H9 (cell line): ENCODE measurements around the gene RXFP1. TPM values are rescaled to one million over a fixed set of nuclear protein-coding genes. Genes with fewer than 3 reads are reported as not detected.

Experiments used
- DNase-seq: peaks from one replicate; pipeline ENCODE4 v3.0.0-alpha.2; 2017
- H2AFZ ChIP-seq: one replicate; pipeline ENCODE4 v1.6.1; 2013; ENCODE audit warnings: mild to moderate bottlenecking, low read length, control low read depth, moderate library complexity
- H2AK5ac ChIP-seq: 2 replicates; pipeline ENCODE4 v1.6.1; 2013; ENCODE audit warnings: low read length, control low read depth, mixed read lengths; ENCODE audit not compliant: insufficient read length
- H2BK120ac ChIP-seq: one replicate; pipeline ENCODE4 v1.6.1; 2013; ENCODE audit warnings: low read depth, mild to moderate bottlenecking, low read length, control low read depth, inconsistent platforms; ENCODE audit not compliant: poor library complexity, severe bottlenecking
- H2BK12ac ChIP-seq: 2 replicates; pipeline ENCODE4 v1.6.1; 2013; ENCODE audit warnings: low read length, control low read depth, mixed read lengths, low read depth; ENCODE audit not compliant: insufficient read length
- H2BK15ac ChIP-seq: 2 replicates; pipeline ENCODE4 v1.6.1; 2013; ENCODE audit warnings: low read depth, low read length, control low read depth
- H2BK20ac ChIP-seq: one replicate; pipeline ENCODE4 v1.6.1; 2013; ENCODE audit warnings: low read depth, mild to moderate bottlenecking, low read length, control low read depth, inconsistent platforms; ENCODE audit not compliant: poor library complexity, severe bottlenecking
- H2BK5ac ChIP-seq: 2 replicates; pipeline ENCODE4 v1.6.1; 2013; ENCODE audit warnings: low read length, control low read depth, mixed read lengths; ENCODE audit not compliant: insufficient read length
- H3K14ac ChIP-seq: 2 replicates; pipeline ENCODE4 v1.6.1; 2013; ENCODE audit warnings: low read length, control low read depth; ENCODE audit not compliant: insufficient read depth
- H3K18ac ChIP-seq: 2 replicates; pipeline ENCODE4 v1.6.1; 2013; ENCODE audit warnings: low read depth, mild to moderate bottlenecking, mixed read lengths, low read length, control low read depth; ENCODE audit not compliant: insufficient read length
- H3K23ac ChIP-seq: 2 replicates; pipeline ENCODE4 v1.6.1; 2013; ENCODE audit warnings: low read length, control low read depth, mixed read lengths, low read depth; ENCODE audit not compliant: insufficient read length
- H3K23me2 ChIP-seq: 2 replicates; pipeline ENCODE4 v1.6.1; 2013; ENCODE audit warnings: low read depth, mild to moderate bottlenecking, mixed read lengths, low read length, control low read depth; ENCODE audit not compliant: insufficient read length, poor library complexity, severe bottlenecking
- H3K27ac ChIP-seq: 2 replicates; pipeline ENCODE4 v1.5.1; 2013; ENCODE audit warnings: low read length, control low read depth, mixed read lengths, low read depth; ENCODE audit not compliant: insufficient read length
- H3K27me3 ChIP-seq: 2 replicates; pipeline ENCODE4 v1.6.1; 2013; ENCODE audit warnings: low read length, control low read depth, inconsistent platforms; ENCODE audit not compliant: insufficient read depth
- H3K4ac ChIP-seq: 2 replicates; pipeline ENCODE4 v1.6.1; 2013; ENCODE audit warnings: low read depth, mild to moderate bottlenecking, control low read depth, inconsistent platforms, low read length, moderate library complexity
- H3K4me1 ChIP-seq: 2 replicates; pipeline ENCODE4 v1.6.1; 2013; ENCODE audit warnings: low read length, control low read depth, inconsistent platforms; ENCODE audit not compliant: insufficient read depth
- H3K4me2 ChIP-seq: 2 replicates; pipeline ENCODE4 v1.6.1; 2013; ENCODE audit warnings: low read length, control low read depth, mixed read lengths; ENCODE audit not compliant: insufficient read length, insufficient read depth
- H3K56ac ChIP-seq: 2 replicates; pipeline ENCODE4 v1.6.1; 2013; ENCODE audit warnings: low read depth, mild to moderate bottlenecking, mixed read lengths, low read length, control low read depth; ENCODE audit not compliant: insufficient read length
- H3K79me1 ChIP-seq: 2 replicates; pipeline ENCODE4 v1.6.1; 2013; ENCODE audit warnings: low read depth, mild to moderate bottlenecking, moderate library complexity, low read length, control low read depth, inconsistent platforms; ENCODE audit not compliant: insufficient read depth, poor library complexity, severe bottlenecking
- H3K79me2 ChIP-seq: 2 replicates; pipeline ENCODE4 v1.6.1; 2013; ENCODE audit warnings: low read length, control low read depth, inconsistent platforms; ENCODE audit not compliant: insufficient read depth
- H3K9ac ChIP-seq: 2 replicates; pipeline ENCODE4 v1.6.1; 2013; ENCODE audit warnings: low read length, control low read depth, mixed read lengths; ENCODE audit not compliant: insufficient read length; ENCODE audit errors: extremely low read depth
- H3K9me3 ChIP-seq: one replicate; pipeline ENCODE4 v1.6.1; 2013; ENCODE audit warnings: low read depth, low read length, inconsistent platforms; ENCODE audit not compliant: control insufficient read depth
- H3T11ph ChIP-seq: one replicate; pipeline ENCODE4 v1.6.1; 2013; ENCODE audit warnings: mild to moderate bottlenecking, low read length, control low read depth, inconsistent platforms
- H4K20me1 ChIP-seq: one replicate; pipeline ENCODE4 v1.6.1; 2013; ENCODE audit not compliant: control insufficient read depth, insufficient read length, insufficient read depth
- H4K5ac ChIP-seq: 2 replicates; pipeline ENCODE4 v1.6.1; 2013; ENCODE audit warnings: low read depth, mild to moderate bottlenecking, mixed read lengths, low read length, control low read depth; ENCODE audit not compliant: insufficient read length
- H4K8ac ChIP-seq: replicated peaks from 2 replicates; pipeline ENCODE4 v1.6.1; 2013; ENCODE audit warnings: low read length, control low read depth, mixed read lengths, low read depth; ENCODE audit not compliant: insufficient read length
- H4K91ac ChIP-seq: 2 replicates; pipeline ENCODE4 v1.6.1; 2013; ENCODE audit warnings: low read depth, mild to moderate bottlenecking, moderate library complexity, mixed read lengths, low read length, control low read depth; ENCODE audit not compliant: insufficient read length
- H3K27ac Mint-ChIP-seq, 3 experiments: 2 replicates in 2 of 3; 3 replicates in 1 of 3; pipeline ENCODE4 v1.8.0; 2020 to 2021; ENCODE audit warnings: mixed read lengths in 3 of 3, mild to moderate bottlenecking in 1 of 3, moderate library complexity in 1 of 3
- H3K27me3 Mint-ChIP-seq: 2 replicates; pipeline ENCODE4 v1.8.0; 2021; ENCODE audit warnings: low read depth, mild to moderate bottlenecking, moderate library complexity, mixed read lengths
- H3K36me3 Mint-ChIP-seq, 3 experiments: 2 replicates in 2 of 3; 3 replicates in 1 of 3; pipeline ENCODE4 v1.8.0; 2020 to 2021; ENCODE audit warnings: low read depth in 3 of 3, mixed read lengths in 3 of 3; ENCODE audit not compliant: insufficient read depth in 1 of 3
- H3K4me1 Mint-ChIP-seq, 2 experiments: 2 replicates each; pipeline ENCODE4 v1.8.0; 2020; ENCODE audit warnings: mixed read lengths in 2 of 2
- H3K4me3 Mint-ChIP-seq, 2 experiments: 2 replicates in 1 of 2; 3 replicates in 1 of 2; pipeline ENCODE4 v1.8.0; 2020 to 2021; ENCODE audit warnings: mild to moderate bottlenecking in 2 of 2, mixed read lengths in 2 of 2, moderate library complexity in 1 of 2
- H3K9me3 Mint-ChIP-seq, 2 experiments: 2 replicates in 1 of 2; 3 replicates in 1 of 2; pipeline ENCODE4 v1.8.0; 2020; ENCODE audit warnings: mild to moderate bottlenecking in 2 of 2, mixed read lengths in 2 of 2, moderate library complexity in 1 of 2
- CTCF ChIP-seq: fragments of 200-600 bp; sonication (generic); conservative IDR thresholded peaks from 3 replicates; pipeline ENCODE4 v1.8.0; 2021; ENCODE audit warnings: antibody characterized with exemption, mild to moderate bottlenecking
- WGBS: extraction: QIAGEN DNeasy Blood & Tissue Kit; methylation state at CpG from one replicate; pipeline ENCODE4 v1.1.7; 2013; ENCODE audit warnings: missing lambda C conversion rate, low lambda C conversion rate, mixed read lengths; ENCODE audit not compliant: insufficient read length; ENCODE audit errors: extremely low coverage; 5-methylcytosine and 5-hydroxymethylcytosine counted together
- total RNA-seq: library from RNA; stranded (reverse); gene quantifications from 2 replicates; pipeline ENCODE4 v1.2.1, GENCODE V29; 2021

RXFP1 gene
- total RNA-seq, 1 experiment from 2014 or later: 0.17 TPM

GRCh38 chr4:158586881-158587280, 65.2 kb downstream of the RXFP1 start:
- Mint-ChIP-seq H3K27ac (no peak overlapping the region), H3K9me3 (no peaks in the 10 kb centered on the region), H3K4me1 (peaks cover 2 to 4% of the 10 kb centered on the region in 2 experiments; a peak in 1 of 4 replicates), H3K4me3 (no peak overlapping the region), H3K27me3 (peaks cover 8% of the 10 kb centered on the region), H3K36me3 (no peaks in the 10 kb centered on the region; a peak in 1 of 7 replicates)
- no peak for TF ChIP-seq CTCF
- Histone ChIP-seq H2AFZ (no peak overlapping the region), H2BK12ac (no peak overlapping the region), H3T11ph (no peak overlapping the region), H2BK5ac (no peak overlapping the region), H3K79me1 (no peaks in the 10 kb centered on the region), H3K18ac (no peak overlapping the region), H3K23ac (no peak overlapping the region), H2BK20ac (no peak overlapping the region), H3K56ac (no peak overlapping the region), H3K9me3 (no peaks in the 10 kb centered on the region), H3K27me3 (no peaks in the 10 kb centered on the region), H4K91ac (no peak overlapping the region), H3K4me2 (no peak overlapping the region), H2AK5ac (no peak overlapping the region), H3K79me2 (no peaks in the 10 kb centered on the region), H3K4me1 (no peaks in the 10 kb centered on the region), H3K9ac (no peak overlapping the region), H3K4ac (no peak overlapping the region), H3K27ac (no peak overlapping the region), H2BK15ac (no peak overlapping the region), H3K23me2 (no peaks in the 10 kb centered on the region), H4K8ac (no peak overlapping the region), H3K14ac (no peak overlapping the region), H2BK120ac (no peak overlapping the region), H4K5ac (no peak overlapping the region), H4K20me1 (no peaks in the 10 kb centered on the region)
- no CpG with 5 or more reads among the region's 4 CpGs for WGBS
- DNase-seq: no peak
